Activated CD4-positive, alpha-beta T cell treated with anti-CD3 and anti-CD28 coated beads, Interleukin-2, Interleukin-6, amounts not matched to agents 100 ng/mL and 50 ng/mL, durations not matched to agents 16 hours and 8 hours (primary cell): Measurements from ENCODE around the gene GADL1.

Experiments
- DNase-seq: peaks from one replicate; pipeline ENCODE4 v3.0.0-alpha.2; 2020

Gene GADL1

GRCh38 chr3:30873671-30874070, 20.8 kb downstream of the GADL1 start:
- DNase-seq, result no peak

GRCh38 chr3:30872879-30873278, 21.6 kb downstream of the GADL1 start:
- no peak for DNase-seq

DNA sequence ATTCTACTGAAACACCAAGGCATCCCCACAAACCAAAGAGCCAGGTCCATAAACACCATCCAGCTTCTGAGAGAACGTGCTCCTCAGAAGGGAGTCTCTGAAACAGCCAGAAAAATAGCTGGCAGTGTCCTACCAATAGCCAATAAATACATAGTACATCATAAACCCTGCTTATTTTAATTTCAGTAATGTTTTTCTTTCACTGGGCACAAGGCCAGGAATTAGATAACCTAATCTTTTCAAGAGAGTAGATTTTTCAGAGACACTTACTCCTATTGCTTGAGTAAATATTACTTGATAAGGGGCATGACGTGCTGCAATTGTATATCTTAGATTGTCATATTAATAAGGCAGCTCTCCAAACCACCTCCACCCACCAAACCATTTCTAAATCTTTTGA, 22.7 kb downstream of the GADL1 start:
- no peak for DNase-seq

GRCh38 chr3:30864836-30865235, 29.6 kb downstream of the GADL1 start:
- DNase-seq, result no peak

- DNase-seq, result no peak
These were observed 30.3 kb downstream of the GADL1 start for GRCh38 chr3:30864132-30864531.

DNA sequence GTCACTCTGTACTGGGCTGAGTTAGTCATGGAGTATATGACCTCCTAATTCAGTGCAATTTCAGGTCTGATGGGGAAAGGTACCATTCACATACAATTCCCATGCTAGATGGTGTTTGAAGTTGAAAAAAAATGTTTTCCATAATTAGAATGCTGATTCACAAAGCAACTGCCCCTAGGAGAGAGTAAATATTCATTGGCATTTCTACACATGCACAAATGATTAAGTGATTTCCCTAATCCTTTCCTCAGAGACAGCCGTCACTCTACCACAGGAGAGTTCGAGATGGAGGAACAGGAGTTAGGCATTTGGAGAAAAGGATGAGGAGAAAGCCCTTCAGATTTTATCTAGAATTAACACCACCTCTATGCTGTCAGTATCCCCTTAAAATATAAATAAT, 32.5 kb downstream of the GADL1 start:
- DNase-seq, result no peak

GRCh38 chr3:30858894-30859389, 35.5 kb downstream of the GADL1 start:
- no peak for DNase-seq

DNA sequence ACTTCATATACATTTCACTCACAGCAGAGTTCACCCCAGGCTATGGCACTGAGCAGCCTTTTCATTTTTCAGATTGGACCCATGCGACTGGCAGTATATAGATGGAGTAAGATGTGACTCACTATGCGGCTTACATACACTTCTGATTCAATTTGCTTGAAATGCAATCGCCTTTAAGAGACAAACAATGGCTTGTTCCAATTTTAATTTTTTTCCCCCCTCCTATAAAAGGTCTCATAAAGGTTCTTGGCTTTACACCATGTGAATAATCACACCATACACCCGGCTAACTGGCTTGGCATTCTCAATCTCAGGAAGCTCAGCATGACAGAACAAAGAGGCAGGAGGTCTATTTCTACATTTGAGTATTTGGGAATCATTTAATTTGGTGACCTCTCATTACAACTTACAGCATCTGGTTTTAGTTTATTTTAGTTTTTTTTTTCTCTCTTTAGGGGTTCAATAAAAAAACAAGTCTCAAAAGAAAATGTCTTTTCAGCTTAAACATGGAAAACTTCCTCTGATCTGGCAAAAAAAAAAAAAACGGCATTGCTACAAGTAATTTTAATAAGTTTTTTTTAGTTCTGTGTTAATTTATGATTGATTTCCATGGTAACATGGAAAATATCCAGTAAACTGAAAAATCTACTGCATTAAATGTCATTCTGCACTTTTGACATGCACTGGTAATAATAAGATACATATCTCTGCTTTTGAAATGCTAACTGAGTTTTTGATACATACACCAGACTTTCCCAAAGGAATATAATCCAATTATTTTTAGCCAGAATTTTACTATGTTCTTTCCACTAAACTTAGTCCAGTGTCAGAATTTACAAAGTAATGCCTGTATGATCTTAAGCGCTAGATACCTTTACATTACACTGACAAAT, 38.8 kb downstream of the GADL1 start:
- no peak for DNase-seq

GRCh38 chr3:30852833-30853232, 41.6 kb downstream of the GADL1 start:
- DNase-seq, result no peak

GRCh38 chr3:30848087-30848779, 46.2 kb downstream of the GADL1 start:
- no peak for DNase-seq

DNA sequence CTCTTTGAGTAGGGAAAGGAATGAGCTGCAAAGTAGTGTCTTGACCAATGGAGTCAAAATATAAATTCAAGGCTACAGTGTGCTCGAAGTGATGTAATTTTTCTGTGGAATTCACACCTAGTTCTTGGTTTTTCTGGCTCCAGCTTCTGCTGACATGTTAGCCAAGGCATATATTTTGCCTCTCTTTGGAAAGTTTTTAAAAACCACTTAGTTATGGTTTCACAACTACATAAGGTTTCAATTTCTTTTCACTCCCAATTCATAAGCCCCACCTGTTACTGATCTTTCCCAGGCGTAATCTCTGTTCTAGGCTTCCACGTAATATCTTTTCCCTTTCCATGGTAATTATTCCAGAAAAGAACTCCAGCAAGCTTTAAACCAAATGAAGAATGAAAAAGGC, 46.9 kb downstream of the GADL1 start:
- DNase-seq, result no peak

GRCh38 chr3:30845606-30846005, 48.9 kb downstream of the GADL1 start:
- no peak for DNase-seq

- DNase-seq, result no peak
These were observed 50.6 kb downstream of the GADL1 start for GRCh38 chr3:30843877-30844276.

- DNase-seq, result no peak
These were observed 58.3 kb downstream of the GADL1 start for GRCh38 chr3:30836141-30836540.

DNA sequence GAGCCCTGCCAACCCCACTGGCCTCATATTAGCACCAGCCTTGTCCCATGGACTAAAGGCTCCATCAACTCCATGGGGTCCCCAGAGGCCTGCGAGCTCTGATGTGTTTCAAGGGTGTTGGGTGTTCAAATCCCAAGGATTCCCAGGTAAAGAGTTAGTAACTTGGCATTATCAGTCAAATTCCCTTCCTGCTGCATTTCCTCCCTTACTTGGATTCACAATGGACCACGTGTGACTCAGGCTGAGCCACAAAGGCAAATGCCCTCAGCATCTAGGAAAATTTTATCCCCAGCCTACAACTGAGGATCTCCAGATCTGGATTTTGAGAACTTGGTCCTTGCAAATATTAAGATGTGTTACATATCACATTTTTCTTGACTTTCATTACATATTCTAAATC, 58.8 kb downstream of the GADL1 start:
- no peak for DNase-seq

DNA sequence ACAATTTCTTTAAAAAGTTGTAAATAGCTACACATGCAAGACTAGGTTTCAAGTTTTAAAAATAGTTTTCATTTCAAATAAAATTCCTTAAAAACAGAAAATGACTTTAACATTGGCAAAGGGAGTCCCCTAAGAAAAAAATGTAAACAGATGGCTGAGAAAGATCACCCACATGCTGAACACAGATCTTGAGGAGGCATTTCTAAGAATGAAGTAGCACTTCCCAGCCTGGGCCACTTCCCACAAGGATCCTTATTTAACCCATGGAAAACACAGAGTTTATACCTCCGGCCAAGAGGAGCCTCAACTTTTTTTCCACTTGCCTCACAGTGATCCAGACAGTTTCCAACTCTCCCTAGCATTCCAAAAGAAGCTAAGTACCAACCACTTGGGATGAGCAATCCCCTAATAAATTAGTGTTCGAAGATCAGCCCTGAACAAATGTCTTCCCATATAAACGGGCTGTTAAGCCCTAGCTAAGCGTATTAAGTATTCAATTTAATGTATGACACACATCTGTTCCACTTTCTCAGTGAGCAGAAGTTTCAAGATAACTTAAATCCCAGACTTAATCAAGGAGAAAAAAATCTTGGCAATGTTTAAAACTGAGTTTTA, 61.4 kb downstream of the GADL1 start:
- DNase-seq, result no peak

DNA sequence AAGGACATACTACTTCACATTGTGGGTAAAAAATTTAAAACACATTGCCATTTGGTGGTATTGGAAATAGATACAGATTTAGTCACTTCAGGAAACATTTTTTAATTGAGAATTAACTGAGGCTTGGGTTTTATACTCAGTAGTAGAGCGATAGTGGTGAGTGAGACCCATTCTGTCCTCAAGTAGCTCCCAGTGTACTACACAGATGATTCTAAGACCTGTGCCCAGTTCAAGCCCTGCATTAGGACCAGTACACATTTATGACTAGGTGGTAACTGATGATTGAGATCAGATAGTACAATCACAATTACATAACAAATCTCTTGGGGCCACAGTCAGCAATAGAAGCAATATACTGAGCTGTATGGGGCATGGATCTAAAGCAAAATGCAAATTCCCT, 67.4 kb downstream of the GADL1 start:
- DNase-seq, result no peak

DNA sequence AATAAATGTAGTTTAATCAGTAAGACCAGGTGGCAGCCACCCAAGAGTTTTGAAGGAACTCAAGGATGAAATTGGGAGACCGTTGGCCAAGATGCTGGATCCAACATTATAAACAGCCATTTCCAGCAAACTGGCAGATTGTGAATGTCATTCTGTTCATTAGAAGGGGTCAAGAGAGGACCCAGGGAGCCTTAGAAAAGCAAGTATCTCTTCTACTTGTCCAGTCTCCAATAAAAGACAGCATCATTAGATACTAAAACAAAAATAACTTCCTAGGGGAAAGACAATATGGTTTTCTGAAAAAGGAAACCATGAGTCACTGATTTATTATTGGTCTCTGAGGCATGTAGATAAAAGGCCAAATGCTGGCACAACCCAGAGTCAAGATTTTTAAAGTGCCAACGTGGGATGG, 67.9 kb downstream of the GADL1 start:
- no peak for DNase-seq

GRCh38 chr3:30819067-30819798, 75.2 kb downstream of the GADL1 start:
- no peak for DNase-seq

GRCh38 chr3:30813734-30814133, 80.7 kb downstream of the GADL1 start:
- no peak for DNase-seq

DNA sequence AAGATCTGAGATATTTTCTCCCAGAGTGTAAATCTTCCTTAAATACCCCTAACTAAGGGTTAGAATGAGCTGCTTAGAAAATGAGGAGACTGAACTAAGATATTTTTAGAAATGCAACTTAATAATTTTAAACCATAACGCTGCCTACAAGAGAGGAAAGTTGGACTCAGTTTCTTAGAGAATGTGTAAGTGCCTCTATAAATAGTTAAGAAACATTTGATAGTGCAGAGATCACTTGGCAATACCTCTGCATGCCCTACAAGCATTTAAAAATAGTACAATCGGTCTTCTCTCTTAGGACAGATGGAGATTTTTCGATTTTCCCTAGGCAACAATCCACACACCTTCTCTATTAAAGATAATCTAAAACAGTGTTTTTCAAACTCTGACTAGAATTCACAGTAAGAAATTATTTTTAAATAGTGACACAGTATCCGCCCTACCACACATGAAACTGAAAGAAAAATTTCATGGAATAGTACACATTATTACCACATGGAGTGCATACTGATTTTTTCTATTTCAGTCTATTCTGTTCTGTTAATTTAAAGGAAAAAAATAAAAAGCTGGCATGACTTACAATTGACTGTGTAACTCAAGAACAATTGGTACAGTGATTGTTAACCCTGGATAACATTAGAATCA, 83.2 kb downstream of the GADL1 start:
- no peak for DNase-seq

- DNase-seq, result no peak
These were observed 83.8 kb downstream of the GADL1 start for GRCh38 chr3:30810625-30811024.

GRCh38 chr3:30805695-30806094, 88.8 kb downstream of the GADL1 start:
- DNase-seq, result no peak
